Astrocyte (in vitro differentiated cells and primary cell): ENCODE results near the gene ANKRD11. TPM values are rescaled to one million over a fixed set of nuclear protein-coding genes. Genes with fewer than 3 reads are reported as not detected.

ENCODE experiments used
- DNase-seq: peaks from one replicate; pipeline ENCODE4 v3.0.0-alpha.2; 2010; ENCODE audit warnings: low read depth
- FAIRE-seq: peaks from 2 replicates; lab custom pipeline; 2011; peaks lifted over from hg19 to GRCh38; lab: Jason Lieb, UNC
- H2AFZ ChIP-seq: 2 replicates; pipeline ENCODE4 v1.6.0; 2012; ENCODE audit warnings: low read depth, low read length, inconsistent platforms
- H3K27ac ChIP-seq: 2 replicates; pipeline ENCODE4 v1.5.1; 2011; ENCODE audit warnings: low read depth, low read length, inconsistent platforms
- H3K27me3 ChIP-seq: 2 replicates; pipeline ENCODE4 v1.6.0; 2011; ENCODE audit warnings: low read length, inconsistent platforms; ENCODE audit not compliant: insufficient read depth
- H3K36me3 ChIP-seq: 2 replicates; pipeline ENCODE4 v1.5.1; 2011; ENCODE audit warnings: low read length, inconsistent platforms; ENCODE audit not compliant: insufficient read depth
- H3K4me1 ChIP-seq: 2 replicates; pipeline ENCODE4 v1.5.1; 2011; ENCODE audit warnings: low read length, inconsistent platforms; ENCODE audit not compliant: insufficient read depth
- H3K4me2 ChIP-seq: 2 replicates; pipeline ENCODE4 v1.6.0; 2012; ENCODE audit warnings: low read length, inconsistent platforms
- H3K4me3 ChIP-seq: 2 replicates; pipeline ENCODE4 v1.5.1; 2011; ENCODE audit warnings: low read depth, mild to moderate bottlenecking, low read length, inconsistent platforms; ENCODE audit not compliant: insufficient read depth
- H3K79me2 ChIP-seq: 2 replicates; pipeline ENCODE4 v1.6.0; 2012; ENCODE audit warnings: mild to moderate bottlenecking, low read length, inconsistent platforms; ENCODE audit not compliant: insufficient read depth
- H3K9ac ChIP-seq: 2 replicates; pipeline ENCODE4 v1.6.0; 2012; ENCODE audit warnings: mild to moderate bottlenecking, low read length, inconsistent platforms
- H3K9me3 ChIP-seq: 2 replicates; pipeline ENCODE4 v1.5.1; 2012; ENCODE audit warnings: low read depth, mild to moderate bottlenecking, low read length, inconsistent platforms; ENCODE audit not compliant: insufficient read depth
- H4K20me1 ChIP-seq: 2 replicates; pipeline ENCODE4 v1.6.0; 2012; ENCODE audit warnings: low read length, inconsistent platforms; ENCODE audit not compliant: insufficient read depth
- H3K27ac Mint-ChIP-seq: one replicate; pipeline ENCODE4 v1.8.0; 2021; ENCODE audit warnings: mild to moderate bottlenecking, mixed read lengths; ENCODE audit not compliant: unreplicated experiment
- H3K27me3 Mint-ChIP-seq: one replicate; pipeline ENCODE4 v1.8.0; 2021; ENCODE audit warnings: low read depth, mixed read lengths; ENCODE audit not compliant: unreplicated experiment
- H3K36me3 Mint-ChIP-seq: one replicate; pipeline ENCODE4 v1.8.0; 2021; ENCODE audit warnings: low read depth, mixed read lengths; ENCODE audit not compliant: unreplicated experiment
- H3K4me1 Mint-ChIP-seq: one replicate; pipeline ENCODE4 v1.8.0; 2021; ENCODE audit warnings: low read depth, mixed read lengths; ENCODE audit not compliant: unreplicated experiment
- H3K4me3 Mint-ChIP-seq: one replicate; pipeline ENCODE4 v1.8.0; 2021; ENCODE audit warnings: mild to moderate bottlenecking, moderate library complexity, mixed read lengths; ENCODE audit not compliant: unreplicated experiment
- H3K9me3 Mint-ChIP-seq: one replicate; pipeline ENCODE4 v1.8.0; 2021; ENCODE audit warnings: mild to moderate bottlenecking, mixed read lengths; ENCODE audit not compliant: unreplicated experiment
- CTCF ChIP-seq: IDR thresholded peaks from 2 replicates; pipeline ENCODE4 v1.5.1; 2011; ENCODE audit warnings: low read depth, mild to moderate bottlenecking, inconsistent platforms, low read length, moderate library complexity; ENCODE audit not compliant: insufficient read depth
- EZH2 ChIP-seq: IDR thresholded peaks from 2 replicates; pipeline ENCODE4 v1.6.1; 2012; ENCODE audit warnings: mild to moderate bottlenecking, low read length, inconsistent platforms; ENCODE audit not compliant: insufficient read depth
- total RNA-seq: library from RNA; stranded (reverse); gene quantifications from 2 replicates; pipeline ENCODE4 v1.2.1, GENCODE V29; 2021

The ANKRD11 gene
- total RNA-seq, 1 donor from 2014 or later: 213 TPM

- H3K36me3 Mint-ChIP-seq: peaks cover 10% of the 10 kb centered on the region
- H3K4me3 ChIP-seq: no peak overlapping the region
- TF ChIP-seq CTCF: no peak
- no peak for TF ChIP-seq EZH2
- FAIRE-seq (no peak), DNase-seq (peak; percentile 52)
- no peaks in the 10 kb centered on the region for H3K9me3 ChIP-seq
- peaks cover 85% of the 10 kb centered on the region for H4K20me1 ChIP-seq
- peaks cover 51% of the 10 kb centered on the region for H3K4me1 Mint-ChIP-seq
- H3K36me3 ChIP-seq: peaks cover 4% of the 10 kb centered on the region
- no peaks in the 10 kb centered on the region for H3K27me3 ChIP-seq
- no peaks in the 10 kb centered on the region for H3K9me3 Mint-ChIP-seq
- peak overlapping the region; percentile 42 for H3K4me2 ChIP-seq
- peak overlapping the region; percentile 7 for H3K27ac ChIP-seq
- H3K4me1 ChIP-seq: peaks cover 45% of the 10 kb centered on the region
- no peaks in the 10 kb centered on the region for H3K27me3 Mint-ChIP-seq
- H3K4me3 Mint-ChIP-seq: no peak overlapping the region
- H3K79me2 ChIP-seq: peaks cover 85% of the 10 kb centered on the region
- H3K9ac ChIP-seq: peak overlapping the region; percentile 18
- peak overlapping the region; percentile 24 for H3K27ac Mint-ChIP-seq
- H2AFZ ChIP-seq: no peak overlapping the region
These were observed 63.4 kb downstream of the ANKRD11 start for GRCh38 chr16:89426736-89427530.

GRCh38 chr16:89425523-89425922 is 64.8 kb downstream of the ANKRD11 start:
- Mint-ChIP-seq H3K27me3 (no peaks in the 10 kb centered on the region), H3K4me3 (peak overlapping the region; percentile 27), H3K27ac (peak overlapping the region; percentile 31), H3K4me1 (peaks cover 57% of the 10 kb centered on the region), H3K9me3 (no peaks in the 10 kb centered on the region), H3K36me3 (peaks cover 10% of the 10 kb centered on the region)
- DNase-seq (no peak), FAIRE-seq (no peak)
- Histone ChIP-seq H3K4me2 (no peak overlapping the region), H2AFZ (no peak overlapping the region), H3K9me3 (no peaks in the 10 kb centered on the region), H3K4me1 (peaks cover 37% of the 10 kb centered on the region), H3K79me2 (peaks cover 84% of the 10 kb centered on the region), H3K9ac (no peak overlapping the region), H3K36me3 (peaks cover 4% of the 10 kb centered on the region), H3K27ac (no peak overlapping the region), H3K27me3 (no peaks in the 10 kb centered on the region), H3K4me3 (no peak overlapping the region), H4K20me1 (peaks cover 84% of the 10 kb centered on the region)
- no peak for TF ChIP-seq EZH2
- no peak for TF ChIP-seq CTCF
